HG03469 (cell line): ENCODE results near the gene ATF7.

Source experiments
- ATAC-seq: cut with Tn5 transposase; IDR thresholded peaks from one replicate; pipeline ENCODE4 v1.9.1; 2021; ENCODE audit warnings: mild to moderate bottlenecking, moderate library complexity, moderate number of reproducible peaks; ENCODE audit not compliant: unreplicated experiment

Gene ATF7

DNA sequence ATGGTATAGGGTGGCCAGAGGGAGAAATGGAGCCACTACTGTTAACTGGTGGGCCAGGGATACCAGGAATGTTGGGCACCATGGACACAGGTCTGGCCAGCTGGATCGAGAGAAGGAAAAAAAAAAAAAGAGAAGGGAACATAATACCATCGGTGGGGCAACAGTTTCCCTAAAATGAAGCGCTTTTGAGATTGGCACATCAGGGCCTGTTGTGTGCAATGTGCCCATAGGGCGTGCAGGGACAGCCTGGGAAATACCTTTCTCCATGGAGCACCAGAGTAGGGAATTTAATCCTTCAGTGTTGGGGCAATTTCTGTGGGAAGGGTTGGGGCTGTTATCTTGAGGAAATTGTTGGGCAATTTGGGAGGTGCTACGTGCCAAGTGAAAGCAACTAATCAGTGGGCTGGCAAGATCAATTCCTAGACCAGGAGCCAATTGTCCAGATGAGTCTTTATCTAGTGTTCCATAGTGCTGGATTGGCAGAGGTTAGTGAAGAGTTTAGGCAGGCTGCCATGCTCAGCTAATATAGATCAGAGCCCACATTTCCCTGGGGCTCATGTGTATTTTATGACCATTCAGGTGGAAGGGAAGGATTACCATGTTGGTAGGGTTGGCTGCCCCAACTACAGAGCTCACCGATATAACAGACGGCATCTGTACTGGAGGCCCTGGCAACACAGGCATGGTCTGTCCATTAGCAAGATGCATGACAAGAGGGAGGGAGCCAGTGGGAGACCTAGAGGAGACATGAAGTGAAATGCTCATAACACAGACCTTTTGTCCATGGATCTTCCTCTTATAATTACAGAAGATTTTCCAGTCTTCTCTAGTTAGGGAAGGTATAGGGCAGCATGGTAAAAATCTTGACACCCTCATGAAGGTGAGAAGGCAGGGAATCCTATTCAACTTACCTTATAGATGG lies 93.4 kb downstream of the ATF7 start:
- ATAC-seq: no peak

DNA sequence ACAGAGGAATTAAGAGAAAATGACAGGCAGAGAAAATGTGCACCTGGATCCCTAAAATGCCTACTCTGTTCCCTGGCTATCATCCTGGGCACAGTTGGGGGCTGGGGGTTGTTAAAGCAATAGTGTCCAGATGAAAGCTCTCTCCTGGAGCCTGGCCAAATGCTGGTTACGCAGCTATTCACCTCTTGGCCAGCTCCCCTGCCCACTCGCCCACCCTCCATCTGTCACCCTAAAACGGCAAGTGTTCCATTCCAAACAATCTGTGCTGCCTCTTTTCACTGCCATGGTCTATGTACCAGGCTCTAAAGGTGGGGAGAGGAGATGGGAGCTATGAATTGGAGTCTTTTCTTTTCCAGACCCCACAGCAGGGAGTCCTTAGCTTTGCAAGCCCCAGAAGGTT lies 94.2 kb downstream of the ATF7 start:
- no peak for ATAC-seq

DNA sequence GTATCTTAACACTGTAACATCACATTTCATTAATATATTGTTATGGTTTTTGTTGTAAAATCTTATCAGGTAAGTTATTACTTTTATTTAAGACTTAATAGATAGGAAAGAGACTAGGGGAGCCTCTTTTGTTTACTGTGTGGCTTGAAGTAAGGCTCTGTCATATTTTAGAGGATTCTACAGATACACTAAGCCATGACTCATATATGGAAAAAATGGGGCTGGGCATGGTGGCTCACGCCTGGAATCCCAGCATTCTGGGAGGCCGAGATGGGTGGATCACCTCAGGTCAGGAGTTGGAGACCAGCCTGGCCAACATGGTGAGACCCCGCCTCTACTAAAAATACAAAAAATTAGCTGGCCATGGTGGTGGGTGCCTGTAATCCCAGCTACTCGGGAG lies 95.3 kb downstream of the ATF7 start:
- ATAC-seq: no peak

DNA sequence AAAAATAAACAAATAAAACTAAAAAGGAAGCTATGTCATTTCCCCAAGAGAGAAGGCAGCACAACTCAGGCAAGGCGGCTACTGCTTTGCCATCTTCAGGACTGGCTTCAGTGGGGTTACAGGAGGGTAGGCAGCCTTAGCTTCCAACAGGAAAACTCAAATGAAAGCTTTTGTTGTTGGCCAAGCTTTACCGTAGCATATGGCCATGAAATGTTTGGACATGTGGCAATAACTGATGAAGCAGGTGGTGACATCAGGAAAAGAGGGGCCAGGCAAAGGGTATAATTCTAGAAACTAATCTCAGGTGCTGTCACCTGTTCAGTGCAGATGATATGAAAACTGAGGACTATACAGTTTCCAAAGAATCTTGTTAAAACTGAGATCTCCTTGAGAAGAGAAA lies 96.1 kb downstream of the ATF7 start:
- ATAC-seq: no peak

DNA sequence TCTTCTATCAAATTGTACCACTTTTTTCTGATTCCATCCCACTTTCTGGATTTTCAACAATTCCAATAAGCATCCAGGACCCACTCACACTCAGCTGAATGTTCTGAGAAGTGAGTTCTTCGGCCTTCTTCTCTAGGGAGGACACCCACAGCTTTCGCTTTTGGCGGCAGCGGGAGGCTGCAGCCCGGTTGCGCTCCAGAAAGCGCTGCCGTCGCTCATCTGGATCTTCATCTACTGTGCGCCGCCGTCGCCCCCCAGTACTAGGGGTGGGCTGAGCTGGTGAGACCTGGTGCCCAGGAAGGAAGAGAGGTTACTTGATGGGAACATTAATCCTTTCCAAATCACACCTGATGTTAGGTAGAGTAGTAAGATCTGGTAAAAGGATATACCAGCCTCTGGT lies 101.7 kb downstream of the ATF7 start:
- no peak for ATAC-seq

GRCh38 chr12:53523131-53523530 lies 103.1 kb downstream of the ATF7 start:
- no peak for ATAC-seq

- no peak for ATAC-seq
Observed at GRCh38 chr12:53518381-53518780, 107.8 kb downstream of the ATF7 start.

- no peak for ATAC-seq
Observed at GRCh38 chr12:53516758-53517455, 109.3 kb downstream of the ATF7 start.

DNA sequence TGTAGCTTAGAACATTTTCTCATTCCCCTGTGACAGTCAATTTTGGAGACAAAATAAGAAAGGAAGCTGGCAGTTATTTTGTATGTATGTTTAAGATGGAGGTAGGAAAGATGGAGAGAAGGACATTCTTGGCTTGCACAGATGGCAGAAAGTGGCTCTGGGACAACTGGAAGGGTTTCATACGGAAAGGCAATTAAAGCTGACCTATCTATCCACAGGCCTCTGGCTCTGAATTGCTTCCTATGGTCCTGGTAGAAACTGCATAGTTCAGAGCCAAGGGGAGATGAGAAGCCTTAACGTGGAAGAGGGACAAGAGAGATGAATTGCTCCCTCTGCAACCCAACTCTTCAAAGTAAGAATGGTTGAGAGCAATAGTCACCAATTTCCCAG lies 110.9 kb downstream of the ATF7 start:
- no peak for ATAC-seq

DNA sequence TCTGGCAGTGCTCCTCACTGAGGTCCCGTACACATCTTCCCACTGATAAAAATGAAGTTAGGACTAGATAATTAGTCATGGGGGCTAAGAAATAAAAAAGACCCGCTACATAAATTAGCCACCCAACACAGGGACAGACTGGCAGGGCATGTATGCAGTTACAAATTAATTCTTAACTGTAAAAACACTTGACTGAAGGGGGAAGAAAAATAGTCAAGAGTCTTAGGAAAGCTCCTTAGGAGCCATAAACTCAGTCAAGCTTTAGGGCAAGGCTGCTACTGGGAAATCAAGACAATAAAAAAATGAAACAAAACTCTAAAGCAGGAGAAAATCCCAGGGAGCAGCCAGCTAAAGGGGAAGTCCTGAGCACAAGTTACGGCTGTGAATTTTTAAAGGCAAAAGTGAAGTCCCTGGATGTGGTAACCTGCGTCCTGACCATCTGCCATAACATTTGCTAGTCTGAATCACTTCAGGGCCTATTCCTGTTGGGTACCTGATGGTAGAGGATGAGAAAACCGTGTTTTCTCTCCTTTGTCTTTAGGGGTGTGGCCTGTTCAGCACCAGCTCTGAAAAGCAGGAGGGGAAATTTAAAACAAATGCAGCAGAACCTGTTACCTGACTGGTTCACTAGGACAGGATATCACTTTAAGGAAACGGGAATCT lies 111.4 kb downstream of the ATF7 start:
- ATAC-seq: no peak

- no peak for ATAC-seq
Observed at GRCh38 chr12:53513712-53514410, 112.3 kb downstream of the ATF7 start.

GRCh38 chr12:53510181-53510812 lies 115.9 kb downstream of the ATF7 start:
- no peak for ATAC-seq

DNA sequence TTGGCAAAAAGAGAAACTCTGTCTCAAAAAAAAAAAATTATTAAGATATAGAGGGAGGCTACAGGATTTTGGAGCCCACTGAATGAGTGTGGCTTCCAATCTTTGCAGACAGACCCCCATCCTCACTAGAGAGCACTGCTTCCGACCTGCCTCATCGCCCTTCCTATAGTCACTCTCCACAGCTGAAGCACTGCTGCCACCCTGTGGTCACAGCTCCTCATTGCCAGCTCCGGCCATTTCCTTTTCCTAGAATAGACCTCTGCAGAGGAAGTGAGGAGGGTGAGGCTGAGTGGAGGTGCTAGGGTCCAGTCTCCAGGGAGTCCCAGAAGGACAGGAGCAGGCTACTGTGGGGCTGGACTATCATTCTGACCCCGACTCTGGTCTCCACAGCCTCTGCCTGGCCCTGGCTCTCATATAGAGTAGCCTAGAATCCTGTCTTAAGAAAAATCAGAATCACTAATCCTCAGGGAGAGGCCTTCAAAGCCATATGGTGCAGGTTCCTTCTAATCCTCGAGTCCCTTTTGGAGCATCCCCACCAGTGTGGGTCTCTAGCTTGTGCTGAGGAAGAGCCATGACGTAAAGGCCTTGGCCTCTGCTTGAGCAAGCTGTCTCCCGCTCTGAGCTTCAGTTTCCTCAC lies 117.5 kb downstream of the ATF7 start:
- peak; percentile 67 for ATAC-seq

- ATAC-seq: no peak
Observed at GRCh38 chr12:53507603-53507885, 118.6 kb downstream of the ATF7 start.

DNA sequence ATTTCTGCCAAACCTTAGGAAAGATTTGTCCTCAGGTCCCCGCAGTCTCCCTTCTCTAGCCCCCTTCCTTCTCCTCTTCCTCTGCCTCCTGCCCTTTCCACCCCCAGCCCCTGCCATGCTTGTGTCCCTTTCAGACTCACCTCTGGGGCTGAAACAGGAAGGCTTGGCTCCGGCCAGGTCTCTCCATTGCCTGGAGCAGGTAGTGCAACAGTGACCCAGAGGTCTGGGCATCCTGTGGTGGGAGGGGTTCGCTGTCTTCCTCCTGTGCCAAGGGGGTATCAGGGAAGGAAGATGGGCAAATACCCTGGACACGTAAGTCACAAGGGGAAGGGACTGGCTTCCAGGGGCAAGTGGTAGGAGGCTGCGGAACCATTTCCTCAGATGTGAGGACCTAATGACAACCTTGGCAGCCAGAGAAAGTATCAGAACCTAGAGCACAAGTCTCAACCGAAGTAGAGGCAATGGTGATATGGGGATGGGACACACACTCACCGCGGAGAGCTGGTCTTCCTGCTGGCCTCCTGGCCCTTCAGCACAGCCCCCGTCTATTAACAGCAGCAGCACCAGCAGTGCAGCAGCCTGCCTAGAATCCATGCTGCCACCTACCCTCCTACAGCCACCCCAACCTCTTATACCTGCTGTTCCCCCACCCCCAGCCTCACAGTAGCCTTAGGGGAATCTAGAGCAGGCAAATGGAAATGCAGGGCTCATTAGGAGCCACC lies 119.1 kb downstream of the ATF7 start, which contains the start of gene NPFF:
TSS of gene NPFF (minus strand) at position 604 of the 722 bp plus-strand sequence. CDS start at position 594, 10 bp downstream.
- ATAC-seq: no peak

DNA sequence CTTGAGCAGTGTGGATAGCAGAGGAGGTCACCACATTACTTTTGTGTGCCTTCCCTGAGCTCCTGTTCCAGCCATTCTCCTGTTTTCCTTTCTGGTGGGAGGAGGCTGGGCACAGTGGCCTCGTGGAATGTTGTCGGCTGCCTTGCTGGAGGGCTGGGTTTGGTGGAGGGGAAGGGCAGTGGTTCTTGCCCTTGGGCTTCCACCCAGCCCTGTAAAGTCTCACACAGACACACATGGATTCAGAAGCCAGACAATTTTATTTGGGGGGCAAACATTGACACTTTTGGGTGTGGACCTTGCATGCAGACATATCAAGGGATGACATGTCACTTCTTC lies 119.8 kb downstream of the ATF7 start:
- no peak for ATAC-seq

GRCh38 chr12:53505555-53506449 lies 120.4 kb downstream of the ATF7 start:
- no peak for ATAC-seq

DNA sequence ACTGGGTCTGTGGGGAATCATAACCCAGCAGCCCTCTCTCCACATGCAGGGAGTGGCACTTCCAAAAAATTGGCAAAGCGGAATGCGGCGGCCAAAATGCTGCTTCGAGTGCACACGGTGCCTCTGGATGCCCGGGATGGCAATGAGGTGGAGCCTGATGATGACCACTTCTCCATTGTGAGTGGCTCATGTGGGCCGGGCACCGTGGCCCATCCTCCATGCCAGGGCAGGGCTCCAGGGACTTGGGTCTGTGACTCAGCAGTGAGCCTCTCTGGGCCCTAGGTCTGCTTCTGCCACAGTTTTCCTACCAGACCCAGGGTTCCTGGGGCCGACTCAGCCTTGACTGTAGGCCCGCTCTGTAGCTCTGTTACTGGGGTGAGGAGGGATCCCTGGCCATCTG lies 121.1 kb downstream of the ATF7 start:
- ATAC-seq: no peak
